K562 (cell line): ENCODE measurements around the gene MFSD12. TPM values are rescaled to one million over a fixed set of nuclear protein-coding genes. Genes with fewer than 3 reads are reported as not detected.
A peak's percentile ranks its signal among the peaks of the same experiment; 100 is the strongest.

Experiments
- ETV6 ChIP-seq, 3 experiments: fragments of 150-350 bp in 1 of 3; sonication (generic) in 1 of 3; formaldehyde crosslinking in 1 of 3; IDR thresholded peaks; 2 replicates each; pipeline versions ENCODE4 v1.6.1 to v1.8.0; 2014 to 2022; ENCODE audit warnings: borderline replicate concordance in 2 of 3, low read depth in 2 of 3, antibody characterized with exemption in 1 of 3, low read length in 1 of 3, mild to moderate bottlenecking in 1 of 3, missing genetic modification reagents in 1 of 3
- FOXA3 ChIP-seq, 2 experiments: fragments of 450-650 bp in 1 of 2; sonication (generic) in 1 of 2; formaldehyde crosslinking; IDR thresholded peaks in 1 of 2; conservative IDR thresholded peaks in 1 of 2; 2 replicates each; pipeline versions ENCODE4 v1.4.0 to v1.8.0; 2020 to 2022; ENCODE audit warnings: mild to moderate bottlenecking in 2 of 2, missing genetic modification reagents in 1 of 2
- FOXJ3 ChIP-seq: sonication (generic); formaldehyde crosslinking; IDR thresholded peaks from 2 replicates; pipeline ENCODE4 v1.4.0; 2020; ENCODE audit warnings: mild to moderate bottlenecking, missing genetic modification reagents
- HCFC1 ChIP-seq: IDR thresholded peaks from 2 replicates; pipeline ENCODE4 v1.6.1; 2012; ENCODE audit warnings: low read depth, low read length, improper control_type of control experiment
- ILK ChIP-seq: fragments of 450-650 bp; IDR thresholded peaks from 2 replicates; pipeline ENCODE4 v1.6.1; 2016; ENCODE audit warnings: missing genetic modification characterization, low read depth, mild to moderate bottlenecking, missing compliant biosample characterization, moderate library complexity, borderline replicate concordance
- KLF10 ChIP-seq: fragments of 250-450 bp; sonication (Bioruptor Pico); IDR thresholded peaks from 2 replicates; pipeline ENCODE4 v1.6.1; 2021; ENCODE audit warnings: matching md5 sums
- MAFG ChIP-seq: fragments of 450-650 bp; conservative IDR thresholded peaks from 2 replicates; pipeline ENCODE4 v1.6.1; 2016; ENCODE audit warnings: missing genetic modification characterization, missing compliant biosample characterization
- MEF2D ChIP-seq: conservative IDR thresholded peaks from 2 replicates; pipeline ENCODE4 v1.6.1; 2016; ENCODE audit warnings: low read depth, missing genetic modification characterization, missing compliant biosample characterization
- NCOA6 ChIP-seq: fragments of 450-650 bp; IDR thresholded peaks from 2 replicates; pipeline ENCODE4 v1.6.1; 2017; ENCODE audit warnings: mild to moderate bottlenecking
- NFE2 ChIP-seq: IDR thresholded peaks from 2 replicates; pipeline ENCODE4 v1.6.1; 2014; ENCODE audit warnings: antibody characterized with exemption, low read depth
- RBM17 ChIP-seq: fragments of 200-400 bp; formaldehyde crosslinking; IDR thresholded peaks from 2 replicates; pipeline ENCODE4 v1.6.1; 2017; ENCODE audit warnings: low read depth, mild to moderate bottlenecking, low read length, borderline replicate concordance
- SAFB ChIP-seq: fragments of 200-400 bp; formaldehyde crosslinking; IDR thresholded peaks from 2 replicates; pipeline ENCODE4 v1.6.1; 2017; ENCODE audit warnings: low read depth, low read length, borderline replicate concordance
- TBP ChIP-seq: optimal IDR thresholded peaks from 2 replicates; pipeline ENCODE3; 2011; ENCODE audit warnings: low read depth, low read length, improper control_type of control experiment
- TCF7 ChIP-seq: sonication (generic); IDR thresholded peaks from 2 replicates; pipeline ENCODE4 v1.6.1; 2016; ENCODE audit warnings: antibody characterized with exemption, borderline replicate concordance
- TFE3 ChIP-seq: fragments of 450-650 bp; formaldehyde crosslinking; IDR thresholded peaks from 2 replicates; pipeline ENCODE4 v1.4.0; 2020; ENCODE audit warnings: mild to moderate bottlenecking, mixed read lengths
- TRIM25 ChIP-seq: fragments of 450-650 bp; IDR thresholded peaks from 2 replicates; pipeline ENCODE4 v1.7.0; 2016; ENCODE audit warnings: borderline replicate concordance
- ZBTB11 ChIP-seq, 3 experiments: fragments of 200-800 bp in 1 of 3; fragments of 250-450 bp in 1 of 3; fragments of 450-650 bp in 1 of 3; sonication (Bioruptor Pico) in 1 of 3; sonication (Bioruptor generic) in 1 of 3; formaldehyde crosslinking in 1 of 3; IDR thresholded peaks; 2 replicates each; pipeline versions ENCODE4 v1.6.1 to v1.8.0; 2016 to 2022; ENCODE audit warnings: mild to moderate bottlenecking in 2 of 3, missing genetic modification characterization in 2 of 3, missing compliant biosample characterization in 1 of 3, moderate library complexity in 1 of 3
- ZBTB33 ChIP-seq: sonication (generic); formaldehyde crosslinking; IDR thresholded peaks from 2 replicates; pipeline ENCODE4 v1.8.1; 2023; ENCODE audit warnings: mild to moderate bottlenecking, missing genetic modification reagents
- ZNF143 ChIP-seq: sonication (generic); formaldehyde crosslinking; IDR thresholded peaks from 2 replicates; pipeline ENCODE4 v1.9.0; 2022; ENCODE audit warnings: mild to moderate bottlenecking, missing genetic modification reagents
- polyA plus RNA-seq, 8 experiments: library from polyadenylated mRNA; depleted of rRNA in 4 of 8; stranded (reverse) in 5 of 8; unstranded in 3 of 8; fragments of >200 nt; fragmentation: Nextera tagmentation in 2 of 8; fragmentation: Illumina TruSeq in 1 of 8; extraction: Ambion mirVana in 2 of 8; extraction: Trizol in 1 of 8; gene quantifications; 2 replicates each; pipeline versions ENCODE4 v1.2.1 to v1.2.3, GENCODE V29; 2011 to 2014; ENCODE audit warnings: inconsistent platforms in 1 of 8, missing spikeins in 1 of 8
- total RNA-seq, 7 experiments: library from RNA; depleted of rRNA in 6 of 7; stranded (reverse); fragments of >200 nt in 6 of 7; fragmentation: Illumina TruSeq in 2 of 7; extraction: Trizol in 2 of 7; gene quantifications; 2 replicates each; pipeline versions ENCODE4 v1.2.1 to v1.2.3, GENCODE V29; 2011 to 2021; ENCODE audit warnings: low replicate concordance in 1 of 7

The MFSD12 gene
- total and polyA plus RNA-seq, 9 of the 15 experiments (the other 6 are each of a cell fraction or from before 2014, with no cell fraction given), result 0.69 to 112 (median 31.8) TPM

GRCh38 chr19:3503036-3503572, 54.3 kb downstream of the MFSD12 start (continued):
- TF ChIP-seq ZBTB11 (CRISPR knock-in tag; IDR thresholded peaks at IDR 0.05) (no peak), ZBTB33 (CRISPR knock-in tag) (no peak), KLF10 (CRISPR knock-in tag) (no peak), NFE2 (0 out of 2 replicates have a peak, but pooled peaks have one; percentile 30), NCOA6 (no peak), RBM17 (no peak), MAFG (tag) (0 out of 2 replicates have a peak, but pooled peaks have one; percentile 29), MEF2D (tag) (no peak), TRIM25 (no peak), FOXJ3 (no peak), TFE3 (CRISPR knock-in tag) (no peak), ZNF143 (CRISPR knock-in tag) (no peak), SAFB (no peak), ILK (tag) (no peak), HCFC1 (no peak), ETV6 (IDR thresholded peaks at IDR 0.05; ENCODE audit: borderline replicate concordance in 1 of 2, low read depth in 2 of 2, low read length in 1 of 2) (no peak), ETV6 (CRISPR knock-in tag; IDR thresholded peaks at IDR 0.05; ENCODE audit: borderline replicate concordance) (no peak), TCF7 (no peak), FOXA3 (CRISPR knock-in tag; conservative IDR thresholded peaks at IDR 0.05 in 1 of 2, IDR thresholded peaks at IDR 0.05 in 1 of 2) (no peak), TBP (no peak)
